ENCODE results near the gene KDM4C.

Gene KDM4C

GRCh38 chr9:6929441-6930215, 171.9 kb downstream of the KDM4C start:
- Histone ChIP-seq H3K4me3 (ENCODE audit: low read length in 2 of 2) (no peak overlapping the region), H3K9me3 (ENCODE audit: control insufficient read depth in 2 of 2, low read length in 2 of 2) (no peaks in the 10 kb centered on the region), H3K9ac (ENCODE audit: low read depth in 1 of 2, low read length in 2 of 2) (no peak overlapping the region), H3K27me3 (ENCODE audit: control insufficient read depth in 2 of 2, insufficient read depth in 2 of 2, low read length in 2 of 2) (no peaks in the 10 kb centered on the region), H3K27ac (ENCODE audit: low read depth in 2 of 2, low read length in 2 of 2) (no peak overlapping the region), H3K36me3 (ENCODE audit: control insufficient read depth in 2 of 2, insufficient read depth in 2 of 2, low read length in 2 of 2) (no peaks in the 10 kb centered on the region), H3K4me1 (ENCODE audit: control insufficient read depth in 2 of 2, insufficient read depth in 2 of 2, low read length in 2 of 2) (peaks cover 0 to 3% of the 10 kb centered on the region in 2 donors)

GRCh38 chr9:6930827-6931226, 173.1 kb downstream of the KDM4C start:
- H3K9me3 ChIP-seq (ENCODE audit: control insufficient read depth in 2 of 2, low read length in 2 of 2): no peaks in the 10 kb centered on the region
- no peaks in the 10 kb centered on the region for H3K27me3 ChIP-seq (ENCODE audit: control insufficient read depth in 2 of 2, insufficient read depth in 2 of 2, low read length in 2 of 2)
- no peaks in the 10 kb centered on the region for H3K36me3 ChIP-seq (ENCODE audit: control insufficient read depth in 2 of 2, insufficient read depth in 2 of 2, low read length in 2 of 2)
- no peak overlapping the region for H3K27ac ChIP-seq (ENCODE audit: low read depth in 2 of 2, low read length in 2 of 2)
- peaks cover 0 to 3% of the 10 kb centered on the region in 2 donors for H3K4me1 ChIP-seq (ENCODE audit: control insufficient read depth in 2 of 2, insufficient read depth in 2 of 2, low read length in 2 of 2)
- H3K4me3 ChIP-seq (ENCODE audit: low read length in 2 of 2): no peak overlapping the region
- H3K9ac ChIP-seq (ENCODE audit: low read depth in 1 of 2, low read length in 2 of 2): no peak overlapping the region

GRCh38 chr9:6931913-6932312, 174.1 kb downstream of the KDM4C start:
- H3K9ac ChIP-seq (ENCODE audit: low read depth in 1 of 2, low read length in 2 of 2): no peak overlapping the region
- no peaks in the 10 kb centered on the region for H3K27me3 ChIP-seq (ENCODE audit: control insufficient read depth in 2 of 2, insufficient read depth in 2 of 2, low read length in 2 of 2)
- no peaks in the 10 kb centered on the region for H3K9me3 ChIP-seq (ENCODE audit: control insufficient read depth in 2 of 2, low read length in 2 of 2)
- no peak overlapping the region for H3K27ac ChIP-seq (ENCODE audit: low read depth in 2 of 2, low read length in 2 of 2)
- no peaks in the 10 kb centered on the region for H3K36me3 ChIP-seq (ENCODE audit: control insufficient read depth in 2 of 2, insufficient read depth in 2 of 2, low read length in 2 of 2)
- H3K4me3 ChIP-seq (ENCODE audit: low read length in 2 of 2): no peak overlapping the region
- peaks cover 0 to 3% of the 10 kb centered on the region in 2 donors for H3K4me1 ChIP-seq (ENCODE audit: control insufficient read depth in 2 of 2, insufficient read depth in 2 of 2, low read length in 2 of 2)

GRCh38 chr9:6936103-6936502, 178.3 kb downstream of the KDM4C start:
- Histone ChIP-seq H3K9ac (ENCODE audit: low read depth in 1 of 2, low read length in 2 of 2) (no peak overlapping the region), H3K27me3 (ENCODE audit: control insufficient read depth in 2 of 2, insufficient read depth in 2 of 2, low read length in 2 of 2) (no peaks in the 10 kb centered on the region), H3K36me3 (ENCODE audit: control insufficient read depth in 2 of 2, insufficient read depth in 2 of 2, low read length in 2 of 2) (no peaks in the 10 kb centered on the region), H3K4me3 (ENCODE audit: low read length in 2 of 2) (no peak overlapping the region), H3K4me1 (ENCODE audit: control insufficient read depth in 2 of 2, insufficient read depth in 2 of 2, low read length in 2 of 2) (peaks cover 0 to 3% of the 10 kb centered on the region in 2 donors), H3K9me3 (ENCODE audit: control insufficient read depth in 2 of 2, low read length in 2 of 2) (no peaks in the 10 kb centered on the region), H3K27ac (ENCODE audit: low read depth in 2 of 2, low read length in 2 of 2) (no peak overlapping the region)

GRCh38 chr9:6937209-6937608, 179.4 kb downstream of the KDM4C start:
- H3K9me3 ChIP-seq (ENCODE audit: control insufficient read depth in 2 of 2, low read length in 2 of 2): no peaks in the 10 kb centered on the region
- peaks cover 0 to under 1% of the 10 kb centered on the region in 2 donors for H3K4me1 ChIP-seq (ENCODE audit: control insufficient read depth in 2 of 2, insufficient read depth in 2 of 2, low read length in 2 of 2)
- H3K36me3 ChIP-seq (ENCODE audit: control insufficient read depth in 2 of 2, insufficient read depth in 2 of 2, low read length in 2 of 2): no peaks in the 10 kb centered on the region
- H3K27ac ChIP-seq (ENCODE audit: low read depth in 2 of 2, low read length in 2 of 2): no peak overlapping the region
- no peaks in the 10 kb centered on the region for H3K27me3 ChIP-seq (ENCODE audit: control insufficient read depth in 2 of 2, insufficient read depth in 2 of 2, low read length in 2 of 2)
- H3K9ac ChIP-seq (ENCODE audit: low read depth in 1 of 2, low read length in 2 of 2): no peak overlapping the region
- H3K4me3 ChIP-seq (ENCODE audit: low read length in 2 of 2): no peak overlapping the region

- Histone ChIP-seq H3K27ac (ENCODE audit: low read depth in 2 of 2, low read length in 2 of 2) (no peak overlapping the region), H3K4me1 (ENCODE audit: control insufficient read depth in 2 of 2, insufficient read depth in 2 of 2, low read length in 2 of 2) (no peaks in the 10 kb centered on the region), H3K9ac (ENCODE audit: low read depth in 1 of 2, low read length in 2 of 2) (no peak overlapping the region), H3K4me3 (ENCODE audit: low read length in 2 of 2) (no peak overlapping the region), H3K36me3 (ENCODE audit: control insufficient read depth in 2 of 2, insufficient read depth in 2 of 2, low read length in 2 of 2) (no peaks in the 10 kb centered on the region), H3K27me3 (ENCODE audit: control insufficient read depth in 2 of 2, insufficient read depth in 2 of 2, low read length in 2 of 2) (no peaks in the 10 kb centered on the region), H3K9me3 (ENCODE audit: control insufficient read depth in 2 of 2, low read length in 2 of 2) (no peaks in the 10 kb centered on the region)
These were observed 180.7 kb downstream of the KDM4C start for GRCh38 chr9:6938447-6938846.

GRCh38 chr9:6938873-6939272, 181.1 kb downstream of the KDM4C start:
- Histone ChIP-seq H3K4me1 (ENCODE audit: control insufficient read depth in 2 of 2, insufficient read depth in 2 of 2, low read length in 2 of 2) (no peaks in the 10 kb centered on the region), H3K9ac (ENCODE audit: low read depth in 1 of 2, low read length in 2 of 2) (no peak overlapping the region), H3K9me3 (ENCODE audit: control insufficient read depth in 2 of 2, low read length in 2 of 2) (no peaks in the 10 kb centered on the region), H3K36me3 (ENCODE audit: control insufficient read depth in 2 of 2, insufficient read depth in 2 of 2, low read length in 2 of 2) (no peaks in the 10 kb centered on the region), H3K27me3 (ENCODE audit: control insufficient read depth in 2 of 2, insufficient read depth in 2 of 2, low read length in 2 of 2) (no peaks in the 10 kb centered on the region), H3K4me3 (ENCODE audit: low read length in 2 of 2) (no peak overlapping the region), H3K27ac (ENCODE audit: low read depth in 2 of 2, low read length in 2 of 2) (no peak overlapping the region)

GRCh38 chr9:6941501-6941900, 183.7 kb downstream of the KDM4C start:
- Histone ChIP-seq H3K27me3 (ENCODE audit: control insufficient read depth in 2 of 2, insufficient read depth in 2 of 2, low read length in 2 of 2) (no peaks in the 10 kb centered on the region), H3K9ac (ENCODE audit: low read depth in 1 of 2, low read length in 2 of 2) (no peak overlapping the region), H3K9me3 (ENCODE audit: control insufficient read depth in 2 of 2, low read length in 2 of 2) (no peaks in the 10 kb centered on the region), H3K36me3 (ENCODE audit: control insufficient read depth in 2 of 2, insufficient read depth in 2 of 2, low read length in 2 of 2) (no peaks in the 10 kb centered on the region), H3K4me1 (ENCODE audit: control insufficient read depth in 2 of 2, insufficient read depth in 2 of 2, low read length in 2 of 2) (no peaks in the 10 kb centered on the region), H3K27ac (ENCODE audit: low read depth in 2 of 2, low read length in 2 of 2) (no peak overlapping the region), H3K4me3 (ENCODE audit: low read length in 2 of 2) (no peak overlapping the region)

GRCh38 chr9:6942406-6942805, 184.6 kb downstream of the KDM4C start:
- Histone ChIP-seq H3K27ac (ENCODE audit: low read depth in 2 of 2, low read length in 2 of 2) (no peak overlapping the region), H3K36me3 (ENCODE audit: control insufficient read depth in 2 of 2, insufficient read depth in 2 of 2, low read length in 2 of 2) (no peaks in the 10 kb centered on the region), H3K9me3 (ENCODE audit: control insufficient read depth in 2 of 2, low read length in 2 of 2) (no peaks in the 10 kb centered on the region), H3K27me3 (ENCODE audit: control insufficient read depth in 2 of 2, insufficient read depth in 2 of 2, low read length in 2 of 2) (no peaks in the 10 kb centered on the region), H3K4me1 (ENCODE audit: control insufficient read depth in 2 of 2, insufficient read depth in 2 of 2, low read length in 2 of 2) (no peaks in the 10 kb centered on the region), H3K4me3 (ENCODE audit: low read length in 2 of 2) (no peak overlapping the region), H3K9ac (ENCODE audit: low read depth in 1 of 2, low read length in 2 of 2) (no peak overlapping the region)

GRCh38 chr9:6943293-6943692, 185.5 kb downstream of the KDM4C start:
- Histone ChIP-seq H3K27me3 (ENCODE audit: control insufficient read depth in 2 of 2, insufficient read depth in 2 of 2, low read length in 2 of 2) (no peaks in the 10 kb centered on the region), H3K4me3 (ENCODE audit: low read length in 2 of 2) (no peak overlapping the region), H3K36me3 (ENCODE audit: control insufficient read depth in 2 of 2, insufficient read depth in 2 of 2, low read length in 2 of 2) (no peaks in the 10 kb centered on the region), H3K9me3 (ENCODE audit: control insufficient read depth in 2 of 2, low read length in 2 of 2) (no peaks in the 10 kb centered on the region), H3K4me1 (ENCODE audit: control insufficient read depth in 2 of 2, insufficient read depth in 2 of 2, low read length in 2 of 2) (no peaks in the 10 kb centered on the region), H3K9ac (ENCODE audit: low read depth in 1 of 2, low read length in 2 of 2) (no peak overlapping the region), H3K27ac (ENCODE audit: low read depth in 2 of 2, low read length in 2 of 2) (no peak overlapping the region)

All from mucosa of rectum (tissue), 2 donors.